Measurements from ENCODE around the gene SOD1. TPM values are rescaled to one million over a fixed set of nuclear protein-coding genes. Genes with fewer than 3 reads are reported as not detected.

Gene SOD1
- total and polyA plus RNA-seq, 2 of the 13 experiments (the other 11 are each of a cell fraction or from before 2014, with no cell fraction given) = 317 to 537 TPM

DNA sequence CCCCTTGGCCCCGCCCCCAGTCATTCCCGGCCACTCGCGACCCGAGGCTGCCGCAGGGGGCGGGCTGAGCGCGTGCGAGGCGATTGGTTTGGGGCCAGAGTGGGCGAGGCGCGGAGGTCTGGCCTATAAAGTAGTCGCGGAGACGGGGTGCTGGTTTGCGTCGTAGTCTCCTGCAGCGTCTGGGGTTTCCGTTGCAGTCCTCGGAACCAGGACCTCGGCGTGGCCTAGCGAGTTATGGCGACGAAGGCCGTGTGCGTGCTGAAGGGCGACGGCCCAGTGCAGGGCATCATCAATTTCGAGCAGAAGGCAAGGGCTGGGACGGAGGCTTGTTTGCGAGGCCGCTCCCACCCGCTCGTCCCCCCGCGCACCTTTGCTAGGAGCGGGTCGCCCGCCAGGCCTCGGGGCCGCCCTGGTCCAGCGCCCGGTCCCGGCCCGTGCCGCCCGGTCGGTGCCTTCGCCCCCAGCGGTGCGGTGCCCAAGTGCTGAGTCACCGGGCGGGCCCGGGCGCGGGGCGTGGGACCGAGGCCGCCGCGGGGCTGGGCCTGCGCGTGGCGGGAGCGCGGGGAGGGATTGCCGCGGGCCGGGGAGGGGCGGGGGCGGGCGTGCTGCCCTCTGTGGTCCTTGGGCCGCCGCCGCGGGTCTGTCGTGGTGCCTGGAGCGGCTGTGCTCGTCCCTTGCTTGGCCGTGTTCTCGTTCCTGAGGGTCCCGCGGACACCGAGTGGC, at the start of gene SOD1 (continued):
- TF ChIP-seq ZNF468 (CRISPR knock-in tag; IDR thresholded peaks at IDR 0.05) = no peak
- TF ChIP-seq ZXDC (CRISPR knock-in tag; IDR thresholded peaks at IDR 0.05) = peak; percentile 41; the same call in 1 of the 2 replicates
- peak; percentile 81; the same call in 1 of the 2 replicates for TF ChIP-seq ZNF879 (CRISPR knock-in tag; IDR thresholded peaks at IDR 0.05)
- no peak; the same call in none of the 2 replicates for TF ChIP-seq ZNF792 (CRISPR knock-in tag; IDR thresholded peaks at IDR 0.05)
- TF ChIP-seq SP5 (CRISPR knock-in tag; IDR thresholded peaks at IDR 0.05; ENCODE audit: borderline replicate concordance, low read depth) = no peak
- peak; percentile 86; the same call in 1 of the 2 replicates for TF ChIP-seq HOXA9 (CRISPR knock-in tag; IDR thresholded peaks at IDR 0.05; ENCODE audit: borderline replicate concordance)
- peak; percentile 91 for TF ChIP-seq AHR (CRISPR knock-in tag; IDR thresholded peaks at IDR 0.05)
- no peak for TF ChIP-seq SIX1 (CRISPR knock-in tag; IDR thresholded peaks at IDR 0.05; ENCODE audit: borderline replicate concordance)
- peak; percentile 45; the same call in 1 of the 2 replicates for TF ChIP-seq ZNF816 (CRISPR knock-in tag; IDR thresholded peaks at IDR 0.05; ENCODE audit: borderline replicate concordance)
- TF ChIP-seq, protein P1, sequence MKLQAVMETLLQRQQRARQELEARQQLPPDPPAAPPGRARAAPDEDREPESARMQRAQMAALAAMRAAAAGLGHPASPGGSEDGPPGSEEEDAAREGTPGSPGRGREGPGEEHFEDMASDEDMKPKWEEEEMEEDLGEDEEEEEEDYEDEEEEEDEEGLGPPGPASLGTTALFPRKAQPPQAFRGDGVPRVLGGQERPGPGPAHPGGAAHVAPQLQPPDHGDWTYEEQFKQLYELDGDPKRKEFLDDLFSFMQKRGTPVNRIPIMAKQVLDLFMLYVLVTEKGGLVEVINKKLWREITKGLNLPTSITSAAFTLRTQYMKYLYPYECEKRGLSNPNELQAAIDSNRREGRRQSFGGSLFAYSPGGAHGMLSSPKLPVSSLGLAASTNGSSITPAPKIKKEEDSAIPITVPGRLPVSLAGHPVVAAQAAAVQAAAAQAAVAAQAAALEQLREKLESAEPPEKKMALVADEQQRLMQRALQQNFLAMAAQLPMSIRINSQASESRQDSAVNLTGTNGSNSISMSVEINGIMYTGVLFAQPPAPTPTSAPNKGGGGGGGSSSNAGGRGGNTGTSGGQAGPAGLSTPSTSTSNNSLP (IDR thresholded peaks at IDR 0.05; ENCODE audit: low read depth, low read length) = no peak
- TF ChIP-seq SSRP1 (CRISPR knock-in tag; IDR thresholded peaks at IDR 0.05) = no peak
- peak; percentile 60; the same call in 1 of the 2 replicates for TF ChIP-seq ZNF768 (CRISPR knock-in tag; IDR thresholded peaks at IDR 0.05)
- peak; percentile 88; the same call in 1 of the 2 replicates for TF ChIP-seq TEAD2 (CRISPR knock-in tag; IDR thresholded peaks at IDR 0.05)
- TF ChIP-seq TFAP4 (IDR thresholded peaks at IDR 0.05; ENCODE audit: borderline replicate concordance, low read depth) = no peak
- no peak for TF ChIP-seq ZEB1 (IDR thresholded peaks at IDR 0.05; ENCODE audit: insufficient replicate concordance, low read depth)
- TF ChIP-seq PAWR (CRISPR knock-in tag; IDR thresholded peaks at IDR 0.05; ENCODE audit: borderline replicate concordance) = no peak
- TF ChIP-seq NAIF1 (CRISPR knock-in tag; IDR thresholded peaks at IDR 0.05; ENCODE audit: borderline replicate concordance) = no peak
- peak; percentile 67; the same call in 1 of the 2 replicates for TF ChIP-seq CREBL2 (CRISPR knock-in tag; IDR thresholded peaks at IDR 0.05; ENCODE audit: borderline replicate concordance)
- TF ChIP-seq MXD1 (CRISPR knock-in tag; IDR thresholded peaks at IDR 0.05) = peak; percentile 94
- TF ChIP-seq ZNF225 (CRISPR knock-in tag; IDR thresholded peaks at IDR 0.05) = peak; percentile 91
- no peak; the same call in 1 of the 2 replicates for TF ChIP-seq PRMT3 (CRISPR knock-in tag; IDR thresholded peaks at IDR 0.05; ENCODE audit: borderline replicate concordance, low read depth)
- peak; percentile 78; the same call in 1 of the 2 replicates for TF ChIP-seq ZMAT3 (CRISPR knock-in tag; conservative IDR thresholded peaks at IDR 0.05)
- TF ChIP-seq GFI1 (CRISPR knock-in tag; IDR thresholded peaks at IDR 0.05; ENCODE audit: borderline replicate concordance) = peak; percentile 6; the same call in 1 of the 2 replicates
- peak; percentile 68; the same call in 1 of the 2 replicates for TF ChIP-seq TP53 (CRISPR knock-in tag; conservative IDR thresholded peaks at IDR 0.05)
- TF ChIP-seq ZNF101 (CRISPR knock-in tag; IDR thresholded peaks at IDR 0.05; ENCODE audit: borderline replicate concordance, low read depth) = no peak
